GM12892 (cell line): ENCODE results near the gene TMEM127.

ENCODE experiments used
- POLR2A ChIP-seq: IDR thresholded peaks from 2 replicates; pipeline ENCODE4 v1.6.1; 2011; ENCODE audit warnings: low read depth, low read length, control low read depth
- POLR2AphosphoS5 ChIP-seq: IDR thresholded peaks from 2 replicates; pipeline ENCODE4 v1.6.1; 2011; ENCODE audit warnings: low read depth, low read length, control low read depth
- TAF1 ChIP-seq: IDR thresholded peaks from 2 replicates; pipeline ENCODE4 v1.6.1; 2011; ENCODE audit warnings: low read depth, mild to moderate bottlenecking, control low read depth, low read length, borderline replicate concordance

DNA sequence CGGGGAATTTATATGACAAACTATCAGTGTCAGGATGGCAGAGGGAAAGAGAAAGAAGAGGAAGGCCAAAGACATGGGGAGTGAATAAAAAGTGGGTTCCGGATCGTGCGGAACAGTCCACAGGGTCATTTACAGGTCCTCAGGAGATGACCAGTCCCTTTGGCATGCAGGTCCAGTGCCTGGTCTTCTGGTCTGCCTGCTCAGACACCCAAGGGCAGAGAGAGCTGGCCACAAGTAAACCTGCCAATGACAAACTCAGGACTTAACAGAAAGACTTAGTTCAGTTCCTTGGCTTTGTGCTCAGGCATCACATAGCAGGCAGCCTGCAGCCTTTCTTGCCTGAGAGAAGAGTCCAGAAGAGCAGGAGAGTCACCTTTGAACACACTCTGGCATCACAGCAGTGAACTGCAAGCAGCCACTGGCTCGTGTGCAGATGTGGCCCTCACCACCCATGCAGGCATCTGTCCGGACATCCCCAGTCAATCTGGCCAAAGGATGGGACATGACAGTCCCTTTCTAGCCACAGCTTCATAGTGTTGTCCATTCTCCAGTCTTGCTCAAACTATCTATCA, 14.0 kb downstream of the TMEM127 start:
- no peak; the same call in 1 of the 2 replicates for TF ChIP-seq POLR2AphosphoS5
- TF ChIP-seq POLR2A = no peak
- TF ChIP-seq TAF1 = no peak
